LoVo (cell line): ENCODE data around the gene RAMP3.
"Not testable (repeated sequence)": the region's sequence is repeated elsewhere in the genome, so short reads cannot be mapped to it uniquely, and the experiment has no call there.

Experiments used
- DNase-seq: peaks from one replicate; pipeline ENCODE4 v3.0.0-alpha.2; 2016; ENCODE audit warnings: low spot score

RAMP3 gene

DNA sequence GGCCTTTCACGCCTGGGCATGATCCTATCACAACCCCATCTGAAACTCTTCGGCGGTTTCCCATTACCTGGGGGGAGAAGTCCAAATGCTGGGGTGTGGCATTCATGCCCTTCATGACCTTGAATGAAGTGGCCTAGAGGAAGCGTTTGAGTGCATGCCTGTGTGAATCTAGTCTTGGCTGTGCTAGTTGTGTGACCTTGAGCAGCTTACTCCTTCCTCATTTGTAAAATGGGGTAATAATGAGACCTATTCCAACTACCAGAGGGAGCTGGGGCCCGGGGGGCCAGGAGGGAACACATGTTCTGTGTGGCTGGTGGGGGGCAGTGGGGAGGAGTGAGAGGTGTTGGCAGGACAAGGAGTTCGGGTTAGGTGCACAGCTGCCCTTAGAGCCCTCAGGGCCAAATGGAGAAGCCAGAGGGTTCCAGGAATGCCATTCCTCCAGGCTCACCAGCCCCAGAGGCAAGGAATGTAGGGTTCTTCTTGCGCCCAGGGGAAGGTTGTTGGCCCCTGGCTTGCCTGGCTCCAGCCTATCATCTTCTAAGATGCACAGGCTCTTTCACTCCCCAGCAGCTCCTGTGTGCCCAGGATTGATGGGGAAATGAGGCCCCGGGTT, 24.8 kb upstream of the RAMP3 start:
- no peak for DNase-seq

DNA sequence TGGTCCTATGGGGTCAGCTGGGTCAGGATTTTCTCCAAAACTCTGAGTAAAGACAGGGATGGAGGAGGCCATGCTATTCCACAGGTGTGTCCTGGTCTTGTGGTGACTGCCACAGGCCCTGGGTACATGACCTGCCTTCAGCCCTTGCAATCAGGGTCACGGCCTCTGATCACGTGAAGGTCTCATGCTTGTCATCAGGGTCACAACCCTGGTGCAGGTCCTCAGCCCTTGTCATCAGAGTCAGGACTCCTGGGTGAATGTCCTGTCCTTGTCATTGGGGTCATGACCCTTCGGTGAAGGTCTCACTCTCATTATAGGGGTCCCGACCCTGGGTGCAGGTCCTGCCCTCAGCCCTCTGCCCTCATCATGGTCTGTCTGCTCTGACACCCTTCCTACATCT, 24.2 kb upstream of the RAMP3 start:
- no peak for DNase-seq

DNA sequence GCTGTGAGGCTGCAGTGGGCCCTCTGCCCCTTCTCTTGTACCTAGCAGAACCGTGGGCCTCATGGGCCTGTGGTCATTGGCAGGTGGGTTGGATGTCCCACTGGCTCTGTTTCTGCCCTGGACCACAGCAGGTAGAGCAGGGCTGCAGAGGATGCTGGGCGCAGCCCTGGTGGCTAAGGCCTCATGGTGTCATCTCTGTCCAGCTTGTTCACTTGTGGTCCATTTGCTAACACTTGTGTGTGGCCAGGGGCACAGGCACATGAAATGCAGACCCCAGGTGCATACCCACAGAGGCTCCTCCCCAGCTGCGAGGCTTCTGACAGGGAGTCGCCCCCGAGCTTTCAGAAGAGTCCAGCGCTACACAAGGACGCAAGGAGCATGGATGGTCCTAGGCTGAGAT, 23.7 kb upstream of the RAMP3 start:
- no peak for DNase-seq

DNA sequence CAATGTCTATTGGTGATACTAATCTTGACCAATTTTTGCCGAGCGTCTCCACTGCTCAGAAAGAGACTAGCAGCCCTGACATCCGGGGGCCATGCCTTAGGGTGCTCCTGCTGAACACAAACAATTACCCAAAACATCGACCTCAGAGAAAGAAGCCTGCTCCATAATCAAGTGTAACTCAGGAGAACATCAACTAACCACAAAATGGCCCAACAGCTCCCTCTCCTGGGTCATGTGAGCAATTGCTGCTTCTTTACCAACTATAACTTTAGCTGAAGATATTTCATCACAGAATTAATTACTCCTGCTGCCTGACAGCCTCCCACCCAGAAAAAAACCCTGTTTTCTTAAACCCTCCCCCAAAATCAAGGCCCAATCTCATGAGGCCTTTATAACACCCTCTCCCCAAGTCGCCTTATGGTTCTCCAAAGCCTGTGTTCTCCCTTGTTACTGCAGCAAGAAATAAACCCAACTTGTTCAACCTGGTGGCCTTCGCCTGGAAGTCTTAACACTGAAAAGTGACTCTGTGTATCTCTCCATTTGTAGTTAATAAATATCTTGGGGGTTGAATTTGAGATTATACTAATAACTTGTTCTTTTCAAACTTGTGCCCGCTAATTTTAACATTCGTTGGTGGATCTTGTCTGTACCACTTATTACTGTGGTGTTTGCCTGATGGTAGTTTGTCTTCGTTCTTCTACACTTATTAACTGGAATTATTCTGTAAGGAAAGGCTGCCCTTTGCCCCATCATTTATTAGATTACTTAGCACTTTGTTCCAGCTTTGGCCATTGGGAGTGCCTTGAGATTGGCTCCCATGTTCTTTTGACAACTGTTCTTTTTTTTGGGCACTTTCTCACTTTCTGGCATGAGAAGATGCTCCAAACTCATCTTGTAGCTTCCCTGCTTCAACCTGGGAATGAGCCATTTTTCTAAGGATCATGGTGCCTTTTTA, 21.2 kb upstream of the RAMP3 start:
- peak; percentile 80 for DNase-seq

DNA sequence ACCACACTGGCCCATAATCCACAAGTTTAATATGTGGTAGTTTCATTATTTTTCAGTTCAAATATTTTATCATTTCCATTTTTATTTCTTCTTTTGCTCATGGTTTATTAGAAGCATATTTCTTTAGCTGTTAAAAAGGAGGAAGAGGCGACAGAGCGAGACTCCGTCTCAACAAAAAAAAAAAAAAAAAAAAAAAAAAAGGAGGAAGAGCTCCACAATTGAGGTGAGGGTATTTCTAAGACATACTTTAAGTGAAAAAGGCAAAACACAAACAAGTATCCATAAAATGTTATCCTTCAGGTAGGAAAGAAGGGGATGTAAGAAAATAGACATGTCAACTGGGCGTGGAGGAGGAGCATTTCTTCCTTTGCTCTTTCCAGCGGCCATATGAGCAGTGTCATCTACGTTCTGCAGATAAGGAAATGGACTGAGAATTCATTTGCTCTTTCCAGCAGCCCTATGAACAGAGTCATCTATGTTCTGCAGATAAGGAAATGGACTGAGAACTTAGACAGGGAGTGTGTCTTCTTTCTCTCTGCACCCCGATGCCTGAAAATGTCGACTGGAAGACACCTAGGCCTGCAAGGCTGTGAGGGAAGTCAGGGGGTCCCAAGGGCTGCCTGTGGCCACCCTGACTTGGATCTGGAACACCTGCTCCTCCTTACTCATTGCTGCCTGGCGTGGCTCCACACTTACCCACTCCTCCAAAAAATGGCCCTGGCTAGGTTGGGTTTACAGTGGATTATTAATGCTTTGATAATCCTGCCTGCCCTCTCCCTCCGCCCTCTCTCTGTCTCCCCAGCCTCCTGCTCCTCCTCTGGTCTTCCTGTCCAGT, 18.9 kb upstream of the RAMP3 start:
- DNase-seq = no peak

DNA sequence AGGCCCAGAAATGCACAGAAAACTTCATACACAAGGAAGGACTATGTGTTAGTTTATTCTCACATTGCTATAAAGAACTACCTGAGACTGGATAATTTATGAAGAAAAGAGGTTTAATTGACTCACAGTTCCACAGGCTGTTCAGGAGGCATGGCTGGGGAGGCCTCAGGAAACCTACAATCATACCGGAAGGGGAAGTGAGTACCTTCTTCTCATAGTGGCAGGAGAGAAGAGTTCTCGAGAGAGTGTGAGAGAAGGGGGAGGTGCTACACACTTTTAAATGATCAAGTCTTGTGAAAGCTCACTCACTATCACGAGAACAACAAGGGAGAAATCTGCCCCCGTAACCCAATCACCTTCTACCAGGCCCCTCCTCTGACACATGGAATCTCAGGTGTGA, 16.8 kb upstream of the RAMP3 start:
- DNase-seq = no peak

DNA sequence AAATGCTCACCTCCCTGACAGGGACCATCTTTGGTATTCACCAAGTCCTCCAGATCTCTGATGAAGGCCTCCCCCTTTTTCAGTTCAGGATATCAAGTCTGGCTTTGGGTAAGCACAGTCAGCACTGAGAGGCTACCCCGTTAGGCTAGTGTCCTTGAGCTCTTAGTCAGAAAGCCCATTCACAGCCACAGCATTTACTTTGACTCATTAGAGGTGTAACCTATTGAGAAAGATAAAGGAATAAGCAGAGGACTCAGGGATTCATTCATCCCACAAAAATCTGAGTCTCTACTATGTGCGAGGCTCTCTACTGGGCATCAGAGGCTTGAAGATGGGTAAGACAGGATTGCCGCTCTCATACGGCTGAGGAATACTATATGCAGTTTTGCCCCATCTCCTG, 14.0 kb upstream of the RAMP3 start:
- no peak for DNase-seq

DNA sequence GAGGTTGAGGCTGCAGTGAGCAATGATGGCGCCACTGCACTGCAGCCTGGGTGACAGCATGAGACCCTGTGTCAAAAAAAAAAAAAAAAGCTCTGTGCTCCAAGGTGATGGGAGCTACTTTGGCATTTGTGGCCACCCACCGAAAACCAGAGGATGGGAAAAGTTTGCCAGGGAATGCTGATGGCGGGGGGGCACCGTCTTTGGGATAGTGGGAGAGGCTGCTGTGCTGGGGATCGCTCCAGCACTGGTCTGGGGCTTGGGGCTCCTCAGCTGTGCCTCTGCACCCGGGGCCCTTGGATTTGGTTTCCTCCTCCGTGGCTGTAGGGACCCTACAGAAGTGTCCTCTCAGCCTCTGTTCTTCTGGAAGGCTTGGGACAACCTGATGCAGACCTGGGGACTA, 11.7 kb upstream of the RAMP3 start:
- no peak for DNase-seq

DNA sequence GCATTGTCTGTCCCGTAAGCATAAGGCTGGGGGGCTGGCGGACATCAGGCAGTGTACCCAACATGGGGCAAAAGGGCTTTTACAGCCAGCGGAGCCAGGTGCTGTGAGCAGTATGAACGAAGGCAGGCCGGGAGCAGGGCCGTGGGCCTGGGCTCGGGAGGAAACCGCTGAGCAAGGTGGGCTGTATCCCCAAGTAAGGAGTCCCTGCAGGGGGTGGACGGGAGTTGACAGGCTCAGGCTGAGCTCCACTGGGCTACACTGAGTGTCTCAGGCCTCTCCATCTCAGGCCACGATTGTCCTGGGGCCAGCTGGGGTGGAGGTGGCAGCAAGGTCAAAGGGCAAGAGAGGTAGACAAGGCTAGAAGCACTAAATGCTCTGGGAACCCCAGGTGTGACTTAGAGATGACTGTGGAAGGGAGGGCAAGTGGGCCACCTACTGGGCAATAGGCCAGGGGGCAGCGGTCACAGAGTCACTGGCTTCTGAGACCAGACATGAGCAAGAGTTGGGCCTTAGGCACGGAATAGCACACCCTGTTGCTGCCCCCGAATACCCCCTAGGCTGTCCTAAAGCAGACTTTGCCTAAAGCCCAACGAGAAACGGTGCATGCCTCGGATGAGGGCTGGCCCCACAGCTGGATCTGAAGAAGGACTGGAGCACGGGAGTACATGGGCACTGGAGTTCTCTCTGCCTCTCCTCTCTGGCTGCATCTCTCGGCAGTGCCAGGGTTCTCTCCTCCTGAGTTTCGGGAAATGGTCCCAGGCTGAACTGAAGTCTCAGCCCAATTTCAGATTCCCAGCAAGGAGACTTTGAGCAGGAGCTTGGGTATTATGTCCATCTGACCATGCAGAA, 10.8 kb upstream of the RAMP3 start:
- no peak for DNase-seq

DNA sequence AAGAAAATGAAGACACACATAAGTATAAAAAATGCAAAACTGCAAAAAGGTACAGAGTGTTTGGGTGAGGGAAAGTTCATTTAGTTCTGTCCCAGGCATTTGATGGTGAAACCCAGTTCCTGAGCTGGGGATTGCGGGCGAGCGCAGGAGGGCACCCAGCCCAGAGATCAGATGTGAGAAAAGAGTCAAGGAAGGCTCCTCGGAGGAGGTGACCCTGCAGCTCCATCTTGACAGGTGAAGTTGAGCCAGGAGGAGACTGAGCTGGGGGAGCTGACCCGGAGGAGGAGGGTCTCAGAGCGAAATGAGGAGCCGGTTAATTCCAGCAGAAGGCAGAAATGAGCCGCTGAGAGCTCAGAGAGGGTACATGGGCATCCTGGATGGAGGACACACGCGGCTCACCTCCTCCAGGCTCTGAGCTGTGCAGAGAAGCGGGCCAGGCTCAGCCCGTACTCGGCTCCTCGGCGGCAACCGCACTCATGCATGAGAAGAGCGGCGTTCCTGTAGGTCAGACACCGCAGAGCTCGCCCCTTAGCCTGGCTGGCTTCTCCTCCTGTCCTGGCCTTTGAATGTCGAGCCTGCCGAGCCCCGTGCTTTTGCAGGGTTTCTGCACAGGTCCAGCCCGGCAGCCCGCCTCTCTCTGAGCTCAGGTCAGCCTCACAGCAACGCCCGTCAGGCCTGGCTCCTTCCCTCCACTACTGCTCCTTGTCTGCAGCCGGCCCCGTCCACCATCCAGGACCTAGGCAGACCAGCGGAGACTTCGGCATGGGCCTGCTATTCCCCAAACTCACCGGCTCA, 9.5 kb upstream of the RAMP3 start:
- no peak for DNase-seq

DNA sequence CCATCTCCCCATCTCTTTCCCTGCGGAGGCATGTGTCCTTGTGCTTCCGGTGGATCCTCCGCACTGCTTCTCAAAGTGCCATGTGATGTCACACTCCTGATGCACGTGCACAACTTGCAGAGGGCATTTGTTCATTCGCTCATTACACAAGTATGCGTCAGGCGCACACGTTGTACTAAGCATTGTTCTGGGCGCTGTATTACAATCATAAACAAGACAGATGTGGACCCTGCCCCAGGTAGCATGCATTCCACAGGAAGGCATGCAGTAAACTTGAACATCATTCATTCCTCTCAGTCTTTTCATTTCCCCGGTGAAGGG, 9.0 kb upstream of the RAMP3 start:
- DNase-seq = no peak

DNA sequence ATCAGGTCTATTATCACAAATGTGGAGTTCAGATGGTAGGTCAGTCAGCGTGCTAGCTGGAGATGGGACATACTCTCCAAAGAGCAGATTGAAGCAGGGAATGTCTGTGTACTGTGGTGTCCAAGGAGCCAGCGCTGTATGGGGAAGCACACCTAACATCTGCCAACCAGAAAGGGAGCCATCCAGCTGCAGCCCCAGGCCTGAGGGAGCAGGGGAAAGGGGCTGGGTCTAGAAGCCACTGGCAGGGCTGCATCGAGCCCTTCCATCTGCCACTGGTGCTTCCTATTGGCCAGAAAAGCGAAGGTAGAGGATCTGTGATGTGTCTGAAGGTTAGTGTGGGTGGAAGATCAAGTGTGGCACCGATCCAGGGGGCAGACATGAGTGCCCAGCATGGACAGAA, 8.0 kb upstream of the RAMP3 start:
- DNase-seq = no peak

DNA sequence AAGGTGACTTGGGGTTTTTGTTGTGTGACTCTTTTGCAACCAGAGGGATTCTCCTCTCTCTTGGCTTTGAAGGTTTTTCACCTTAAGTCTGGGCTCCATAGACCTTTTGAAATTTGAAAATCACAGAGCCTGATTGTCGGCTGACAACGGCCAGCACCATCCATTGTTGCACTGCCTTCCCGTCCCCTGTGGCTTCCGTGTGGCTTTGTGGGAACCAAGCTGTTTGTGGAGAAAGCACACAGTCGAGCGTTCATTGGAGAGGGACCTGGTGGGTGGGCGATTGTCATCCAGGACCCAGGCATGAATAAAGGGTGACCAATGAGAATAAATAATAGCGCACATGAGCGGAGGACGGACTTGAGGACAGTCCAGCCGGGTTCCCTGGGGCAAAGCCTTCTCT, 7.4 kb upstream of the RAMP3 start:
- no peak for DNase-seq

DNA sequence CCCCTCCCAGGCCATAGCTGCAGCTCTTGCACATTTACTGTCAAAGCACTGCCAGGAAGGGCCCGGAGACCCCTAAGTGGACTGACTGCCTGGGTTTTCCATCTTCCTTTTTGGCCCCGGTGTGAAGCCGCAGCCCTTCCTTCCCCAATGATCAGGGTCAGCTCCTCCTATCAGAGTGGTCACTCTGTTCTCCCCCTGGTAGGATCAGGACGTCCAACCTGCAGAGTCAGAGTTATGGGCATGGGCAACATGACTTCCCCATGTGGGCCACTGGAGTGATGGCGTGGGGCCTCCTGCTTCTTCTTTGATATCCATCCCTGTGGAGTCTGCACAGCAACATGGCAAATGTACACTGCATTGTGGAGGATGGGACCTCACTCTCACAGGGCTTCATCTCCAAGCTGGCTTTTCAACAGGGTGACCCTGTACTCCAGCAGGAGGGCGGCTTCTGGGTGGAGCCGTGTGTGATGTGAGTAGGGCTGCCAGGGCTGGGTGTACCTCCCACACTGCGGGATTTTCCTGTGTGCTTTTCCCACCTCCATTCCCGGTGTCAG, 6.4 kb upstream of the RAMP3 start:
- DNase-seq = no peak

DNA sequence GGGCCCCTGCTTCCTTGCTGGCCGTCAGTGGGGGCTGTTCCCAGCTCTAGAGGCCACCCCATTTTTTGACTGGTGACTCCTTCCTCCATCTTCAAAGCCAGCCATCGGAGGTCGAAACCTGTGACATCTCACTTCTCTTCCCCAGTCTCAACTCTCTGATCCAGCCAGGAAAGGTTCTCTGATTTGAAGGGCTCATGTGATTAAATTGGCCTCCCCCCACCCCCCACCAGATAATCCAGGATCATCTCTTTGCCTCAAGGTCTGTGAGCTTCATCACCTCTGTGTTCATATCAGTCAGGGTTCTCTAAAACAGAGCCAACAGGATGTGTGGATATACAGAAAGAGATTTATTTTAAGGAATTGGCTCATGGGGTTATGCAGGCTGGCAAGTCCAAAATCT, 5.6 kb upstream of the RAMP3 start:
- DNase-seq = no peak

DNA sequence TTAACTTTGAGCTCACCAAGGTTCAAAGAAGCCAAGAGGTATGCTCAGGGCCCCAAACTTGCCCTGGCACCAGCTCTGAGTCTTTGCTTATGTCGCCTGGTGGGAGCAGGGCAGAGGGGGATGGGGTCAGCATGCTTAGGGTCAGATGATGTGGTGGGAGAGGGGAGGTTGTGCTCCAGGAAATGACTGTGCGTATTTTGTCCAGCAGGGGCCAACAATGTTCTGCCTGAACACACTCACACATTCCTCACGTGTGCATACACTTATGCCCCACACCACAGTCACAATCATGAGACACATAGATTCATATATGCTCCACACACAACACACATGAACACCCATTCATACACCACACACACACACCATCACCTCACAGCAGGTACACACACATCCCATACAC, 4.4 kb upstream of the RAMP3 start:
- no peak for DNase-seq

DNA sequence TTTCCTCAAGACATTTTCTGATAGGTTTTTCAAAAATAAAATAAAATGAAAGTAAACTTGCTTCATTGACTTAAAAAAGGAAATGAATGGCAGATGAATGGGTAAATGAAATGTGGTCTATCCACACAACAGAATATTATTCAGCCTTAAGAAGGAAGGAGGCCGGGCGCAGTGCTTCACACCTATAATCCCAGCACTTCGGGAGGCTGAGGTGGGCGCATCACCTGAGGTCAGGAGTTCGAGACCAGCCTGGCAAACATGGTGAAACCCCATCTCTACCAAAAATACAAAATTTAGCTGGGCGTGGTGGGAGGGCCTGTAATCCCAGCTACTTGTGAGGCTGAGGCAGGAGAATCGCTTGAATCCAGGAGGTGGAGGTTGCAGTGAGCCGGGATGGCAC, 3.7 kb upstream of the RAMP3 start:
- DNase-seq = not testable (repeated sequence)

DNA sequence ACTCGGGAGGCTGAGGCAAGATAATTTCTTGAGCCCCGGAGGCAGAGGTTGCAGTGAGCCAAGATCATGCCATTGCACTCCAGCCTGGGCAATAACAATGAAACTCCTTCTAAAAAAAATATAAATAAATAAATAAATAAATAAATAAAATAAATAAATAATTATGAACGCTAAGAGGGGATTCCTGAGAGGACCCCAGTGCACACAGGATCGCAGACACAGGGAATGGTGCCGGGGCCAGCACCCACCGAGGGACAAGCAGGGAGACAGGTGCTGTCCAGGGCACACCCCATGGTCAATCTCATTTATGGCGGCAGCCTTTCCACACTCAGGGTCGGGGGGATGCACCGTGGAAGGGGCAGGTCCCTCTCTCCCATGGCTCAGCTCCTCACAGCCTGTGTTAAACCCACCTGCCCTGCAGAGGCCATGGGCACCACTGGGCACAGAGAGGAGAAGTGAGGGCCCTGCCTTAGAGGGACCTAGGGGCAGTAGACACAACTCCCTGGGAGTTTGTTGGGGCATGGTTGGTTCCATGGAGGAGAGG, 2.2 kb upstream of the RAMP3 start:
- no peak for DNase-seq

DNA sequence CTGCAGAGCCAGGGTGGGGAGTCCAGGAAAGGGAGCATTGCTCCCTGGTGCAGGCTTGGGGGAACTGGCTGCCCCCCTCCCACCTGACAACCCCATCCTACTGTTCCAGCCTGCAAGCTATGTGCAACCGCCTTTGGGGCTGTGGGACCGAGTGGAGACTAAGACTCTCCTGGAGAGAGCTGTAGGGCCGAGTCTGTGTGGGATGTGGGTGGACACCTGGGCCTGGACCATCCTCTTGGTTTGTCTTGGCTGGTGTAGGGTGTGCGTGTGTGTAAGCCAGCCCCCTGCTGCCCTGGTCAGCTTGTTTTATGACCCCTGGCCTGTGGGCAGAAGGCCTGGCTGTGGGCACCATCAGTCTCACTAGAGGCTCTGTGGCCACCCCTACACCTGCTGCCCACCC, 1.6 kb upstream of the RAMP3 start:
- no peak for DNase-seq

DNA sequence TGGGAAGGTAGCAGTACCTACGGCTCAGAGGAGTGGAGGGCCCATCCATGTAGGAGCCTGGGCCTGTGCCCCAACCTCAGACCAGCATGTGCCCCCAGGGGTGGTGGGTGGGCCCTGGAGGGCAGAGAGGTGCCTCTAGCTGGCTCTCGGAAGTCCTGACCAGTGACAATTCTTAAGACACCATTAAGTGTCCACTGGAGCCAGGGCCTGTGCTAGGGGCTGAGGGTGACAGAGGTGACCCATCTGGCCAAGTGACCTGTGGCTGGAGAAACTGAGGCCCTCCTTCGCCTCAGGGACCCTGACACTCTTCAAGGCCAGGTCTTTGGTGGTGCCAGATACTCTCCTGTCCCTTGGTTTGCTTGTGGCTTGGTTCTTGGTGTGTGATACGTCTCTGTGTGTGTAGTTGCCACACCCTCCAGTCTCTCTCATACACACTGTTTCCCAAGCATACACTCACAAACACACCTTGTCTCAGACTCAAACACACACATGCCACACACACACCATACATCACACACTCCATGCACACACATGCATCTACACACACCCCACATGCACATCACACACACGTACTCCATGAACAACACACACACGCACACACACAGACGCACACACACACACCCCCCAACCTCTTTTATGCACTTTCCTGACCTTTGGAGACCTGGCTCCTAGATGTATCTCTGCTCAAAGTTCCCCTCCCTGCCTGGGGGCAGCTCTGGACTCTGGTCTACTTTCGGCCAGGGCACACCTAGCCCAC, 897 bp upstream of the RAMP3 start:
- DNase-seq = no peak
